Activated T-helper 1 cell treated with anti-CD3 and anti-CD28 coated beads, Interleukin-2, amount 50 U/mL, for 16 hours (primary cell): ENCODE data around the gene SYNRG.
"Not testable (repeated sequence)": the region's sequence is repeated elsewhere in the genome, so short reads cannot be mapped to it uniquely, and the experiment has no call there.

ENCODE experiments used
- DNase-seq, 2 donors: peaks; one replicate each; pipeline ENCODE4 v3.0.0-alpha.2; 2020; ENCODE audit warnings: low read depth in 1 of 2, low spot score in 1 of 2

Gene SYNRG

GRCh38 chr17:37609170-37610040, at the start of gene SYNRG:
Gene SYNRG (minus strand): TSS chr17:37609418. CDS start chr17:37609355, 63 bp downstream.
- DNase-seq: peak; percentile 82 to 95

GRCh38 chr17:37657202-37657601, 48.0 kb upstream of the SYNRG start:
- DNase-seq: no peak

DNA sequence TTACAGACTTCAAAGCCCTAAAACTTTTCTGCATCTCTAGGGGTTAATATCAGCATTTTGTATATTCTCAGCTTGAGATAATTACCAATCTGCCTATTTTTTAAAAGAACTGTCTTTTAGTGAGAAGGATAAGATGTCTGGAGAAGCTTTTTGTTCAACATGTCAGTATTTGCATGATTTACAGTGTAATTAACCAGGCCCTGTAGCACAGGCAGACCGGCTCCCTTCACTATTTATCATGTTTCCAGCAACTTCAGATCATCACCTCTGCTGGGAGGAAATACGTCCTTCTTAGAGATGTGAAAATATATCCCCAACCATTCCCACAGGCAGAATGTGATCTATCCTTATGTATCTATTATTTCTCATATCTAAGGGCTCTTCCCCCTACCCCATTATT, 42.6 kb upstream of the SYNRG start:
- no peak for DNase-seq

GRCh38 chr17:37650419-37651003, 41.3 kb upstream of the SYNRG start:
- no peak for DNase-seq

DNA sequence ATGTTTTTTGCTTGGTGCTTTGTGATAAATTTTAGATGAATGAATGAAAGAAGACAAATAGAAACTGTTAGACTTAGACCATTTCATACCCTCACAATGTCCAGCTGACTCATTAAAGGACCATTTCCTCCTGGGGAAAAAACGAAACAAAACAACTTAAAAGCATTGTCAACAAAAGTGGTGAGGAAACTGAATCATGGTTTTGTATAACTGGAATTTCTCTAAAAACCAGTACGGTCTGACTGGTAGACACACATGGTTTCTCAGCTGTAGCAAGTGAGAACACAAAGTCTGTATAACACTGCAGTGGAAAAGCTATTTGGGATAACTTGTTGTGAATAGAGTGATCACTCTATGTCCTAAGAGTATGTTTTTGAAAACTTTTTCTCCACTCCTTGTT, 39.3 kb upstream of the SYNRG start:
- DNase-seq: no peak

DNA sequence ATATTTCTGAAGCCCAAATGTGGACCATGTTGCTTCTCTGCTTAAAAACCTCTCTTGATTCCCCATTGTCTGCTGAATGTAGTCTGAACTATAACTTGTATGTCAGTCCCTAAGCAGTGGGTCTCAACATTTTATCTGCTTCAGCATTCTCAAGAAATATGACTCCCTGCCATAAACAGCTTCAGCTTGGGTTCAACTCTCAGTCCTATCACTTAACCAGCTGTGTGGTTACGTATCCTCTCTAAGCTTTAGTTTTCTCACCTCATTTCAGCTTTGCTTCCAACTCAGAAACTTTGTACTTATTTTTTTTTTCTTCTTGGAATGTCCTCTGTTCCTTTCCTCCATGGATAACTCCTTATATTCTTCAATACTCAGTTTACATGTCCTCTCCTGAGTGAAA, 38.6 kb upstream of the SYNRG start:
- DNase-seq: no peak

DNA sequence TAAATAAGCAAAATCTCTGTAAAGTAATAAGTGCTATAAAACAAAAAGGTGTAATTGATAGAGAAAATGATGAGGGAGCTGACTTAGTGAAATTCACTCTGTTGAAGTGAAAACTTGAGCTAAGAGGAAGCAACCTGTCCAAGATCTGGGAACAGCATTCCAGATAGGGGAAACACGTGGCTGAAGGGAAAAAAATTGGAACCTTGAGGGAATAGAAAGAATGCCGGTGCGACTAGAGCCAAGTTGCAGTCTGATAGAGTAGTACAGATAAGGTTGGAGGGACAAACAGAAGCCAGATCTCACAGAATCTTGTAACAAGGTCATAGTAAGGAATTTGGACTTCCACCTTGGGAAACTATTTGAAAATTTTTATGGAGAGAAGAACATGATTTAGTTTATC, 34.7 kb upstream of the SYNRG start:
- DNase-seq: no peak

DNA sequence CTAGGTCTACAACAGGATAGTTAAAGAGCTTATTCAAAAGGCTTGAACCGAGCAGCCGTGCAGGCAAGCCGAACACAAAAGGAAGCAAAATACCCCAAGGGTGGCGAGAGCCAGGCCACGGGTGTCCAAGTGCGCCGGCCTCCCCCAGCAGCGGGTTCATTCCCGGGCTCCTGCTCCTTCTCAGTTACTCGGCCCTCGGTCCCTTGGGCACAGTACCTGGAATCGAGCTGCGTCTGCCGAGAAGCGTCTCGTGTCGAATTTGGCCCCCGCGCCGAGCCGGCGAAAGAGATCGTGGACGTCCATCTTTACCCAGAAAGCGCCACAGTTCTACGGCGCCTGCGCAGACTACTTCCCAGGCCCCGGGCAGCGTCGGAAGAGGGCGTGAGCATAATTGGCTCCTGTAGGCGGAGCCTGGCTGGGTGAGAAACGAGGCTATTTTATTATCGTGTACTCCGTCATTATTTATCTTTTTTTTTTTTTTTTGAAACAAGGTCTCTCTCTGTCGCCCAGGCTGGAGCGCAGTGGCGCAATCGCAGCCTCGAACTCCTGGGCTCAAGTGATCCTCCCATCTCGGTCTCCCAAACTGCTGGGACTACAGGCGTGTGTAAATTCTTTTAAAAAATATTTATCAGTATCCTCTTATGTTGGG, 34.0 kb upstream of the SYNRG start, which contains the start of gene DDX52:
TSS of gene DDX52 (minus strand) at position 329 of the 649 bp plus-strand sequence. CDS start at position 303, 26 bp downstream.
- peak; percentile 71 to 76 for DNase-seq

- DNase-seq: no peak
Observed at GRCh38 chr17:37642681-37643080, 33.5 kb upstream of the SYNRG start.

GRCh38 chr17:37640015-37640414, 30.8 kb upstream of the SYNRG start:
- no peak for DNase-seq

DNA sequence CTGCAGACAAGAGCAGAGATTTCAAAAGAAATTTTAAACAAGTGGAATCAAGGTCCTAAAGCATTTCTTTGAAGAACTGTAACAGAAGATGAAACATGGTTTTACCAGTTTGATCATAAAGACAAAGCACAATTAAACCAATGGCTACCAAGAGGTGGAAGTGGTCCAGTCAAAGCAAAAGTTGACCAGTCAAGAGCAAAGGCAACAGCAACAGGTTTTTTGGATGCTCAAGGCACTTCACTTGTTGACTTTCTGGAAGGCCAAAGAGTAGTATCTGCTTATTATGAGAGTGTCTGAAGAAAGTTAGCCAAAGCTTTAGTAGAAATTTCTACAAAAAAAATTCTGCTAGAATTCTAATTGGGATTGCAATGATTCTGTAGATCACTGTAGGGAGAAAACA, 28.7 kb upstream of the SYNRG start:
- DNase-seq: no peak

GRCh38 chr17:37616430-37616829, 7.2 kb upstream of the SYNRG start:
- DNase-seq: not testable (repeated sequence)

- DNase-seq: no peak
Observed at GRCh38 chr17:37614823-37615222, 5.6 kb upstream of the SYNRG start.

- no peak for DNase-seq
Observed at GRCh38 chr17:37614391-37614790, 5.2 kb upstream of the SYNRG start.

DNA sequence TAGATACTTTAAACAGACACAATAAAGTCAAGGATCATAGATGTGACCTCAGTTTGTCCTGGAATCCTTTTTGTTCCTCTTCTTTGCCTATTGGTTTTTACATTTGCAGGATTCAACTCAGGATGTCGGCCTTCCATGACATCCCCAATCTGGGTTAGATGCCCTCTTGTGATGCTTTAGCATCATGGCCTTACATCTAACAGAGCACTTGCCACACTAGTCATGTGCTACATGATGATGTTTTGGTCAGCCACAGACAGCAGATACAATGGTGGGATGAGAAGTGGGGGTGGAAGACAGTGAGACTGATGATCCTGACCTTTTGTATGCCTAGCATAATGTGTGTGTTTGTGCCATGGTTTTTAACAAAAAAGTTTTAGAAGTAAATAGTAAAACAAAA, 1.8 kb upstream of the SYNRG start:
- no peak for DNase-seq

GRCh38 chr17:37610041-37610420, 813 bp upstream of the SYNRG start:
- not testable (repeated sequence) for DNase-seq

GRCh38 chr17:37608351-37609169, 658 bp downstream of the SYNRG start:
- DNase-seq: peak in 1 of 2 donors; percentile 6

- no peak for DNase-seq
Observed at GRCh38 chr17:37607637-37608331, 1.4 kb downstream of the SYNRG start.

DNA sequence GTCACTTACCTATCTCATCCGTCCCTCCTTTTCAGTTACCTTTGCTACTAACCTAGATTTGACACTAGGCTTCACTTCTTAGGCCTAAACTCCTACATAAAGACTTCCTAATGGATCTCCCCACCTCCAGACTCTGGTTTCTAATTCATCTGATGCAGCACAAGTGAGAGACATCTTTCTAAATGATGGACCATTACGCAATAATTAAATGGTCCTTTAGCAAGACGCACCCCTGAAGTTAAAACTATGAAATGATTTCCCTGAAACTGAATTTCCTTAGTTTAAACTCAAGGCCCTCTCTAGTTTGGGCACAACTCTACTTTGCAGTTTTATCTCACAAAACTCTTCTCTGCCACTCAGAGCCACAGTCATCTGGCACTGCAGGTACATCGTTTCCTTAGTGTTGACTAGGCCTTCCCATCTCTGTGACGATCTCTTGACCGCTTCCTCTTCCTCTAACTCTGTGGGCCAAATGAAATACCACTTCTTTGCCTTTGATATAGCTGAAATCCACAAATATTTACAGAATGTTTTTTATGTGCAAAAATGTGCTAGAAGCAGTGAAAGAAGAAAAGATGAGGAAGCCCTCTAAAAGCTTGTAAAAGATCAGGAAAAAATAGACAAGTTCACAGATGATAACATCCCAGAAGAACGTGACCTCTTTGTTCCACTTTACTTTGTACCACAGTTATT, 3.3 kb downstream of the SYNRG start:
- peak in 1 of 2 donors; percentile 6 for DNase-seq

DNA sequence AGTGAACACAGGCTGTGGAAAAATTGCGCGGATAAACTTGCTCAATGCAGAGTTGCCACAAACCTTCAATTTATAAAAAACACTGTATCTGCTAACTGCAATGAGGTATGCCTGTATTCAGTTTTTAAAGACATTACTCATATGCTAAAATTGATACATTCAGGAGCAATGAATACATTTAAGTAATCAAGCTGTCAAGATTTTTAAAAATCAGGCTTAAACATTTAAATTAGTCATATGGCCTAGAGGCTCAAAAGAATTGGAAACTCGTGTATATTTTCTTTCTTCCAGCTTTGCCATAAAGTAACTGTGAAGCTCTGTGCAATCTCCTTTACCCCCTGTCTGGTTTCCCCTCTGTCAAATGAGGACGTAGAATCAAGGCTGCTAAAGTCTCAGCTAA, 4.1 kb downstream of the SYNRG start:
- DNase-seq: no peak
